OCI-LY1 (cell line): ENCODE data around the gene TARM1.

Source experiments
- EZH2 ChIP-seq: fragments of 200-600 bp; sonication (generic), shearing (Covaris generic); IDR thresholded peaks from 2 replicates; pipeline ENCODE4 v1.8.0; 2017; ENCODE audit warnings: borderline replicate concordance, mixed run types, mild to moderate bottlenecking, antibody characterized with exemption, low read length, moderate library complexity, mixed read lengths
- TF ChIP-seq, protein P1 (sequence below): fragments of 200-600 bp; sonication (generic), shearing (Covaris generic); IDR thresholded peaks from 2 replicates; pipeline ENCODE4 v1.5.1; 2017; ENCODE audit warnings: mild to moderate bottlenecking, antibody characterized with exemption, low read length, moderate library complexity, mixed read lengths

DNA sequence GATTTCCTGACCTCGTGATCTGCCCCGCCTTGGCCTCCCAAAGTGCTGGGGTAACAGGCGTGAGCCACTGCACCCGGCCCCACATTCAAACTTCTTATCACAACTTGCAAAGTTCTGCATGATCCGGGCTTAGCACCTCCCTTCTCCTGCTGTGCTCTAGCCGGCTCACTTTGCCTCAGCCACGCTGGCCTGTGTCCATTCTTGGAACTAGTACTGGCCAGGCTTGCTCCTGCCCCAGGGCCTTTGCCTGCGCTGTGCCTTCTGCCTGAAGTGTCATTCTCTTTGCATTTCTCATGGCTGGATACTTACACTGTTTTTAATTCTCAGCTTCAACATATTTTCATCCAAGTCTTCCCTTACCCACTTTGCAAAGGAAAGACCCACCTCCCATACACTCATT lies 59.8 kb downstream of the TARM1 start:
- TF ChIP-seq, protein P1, sequence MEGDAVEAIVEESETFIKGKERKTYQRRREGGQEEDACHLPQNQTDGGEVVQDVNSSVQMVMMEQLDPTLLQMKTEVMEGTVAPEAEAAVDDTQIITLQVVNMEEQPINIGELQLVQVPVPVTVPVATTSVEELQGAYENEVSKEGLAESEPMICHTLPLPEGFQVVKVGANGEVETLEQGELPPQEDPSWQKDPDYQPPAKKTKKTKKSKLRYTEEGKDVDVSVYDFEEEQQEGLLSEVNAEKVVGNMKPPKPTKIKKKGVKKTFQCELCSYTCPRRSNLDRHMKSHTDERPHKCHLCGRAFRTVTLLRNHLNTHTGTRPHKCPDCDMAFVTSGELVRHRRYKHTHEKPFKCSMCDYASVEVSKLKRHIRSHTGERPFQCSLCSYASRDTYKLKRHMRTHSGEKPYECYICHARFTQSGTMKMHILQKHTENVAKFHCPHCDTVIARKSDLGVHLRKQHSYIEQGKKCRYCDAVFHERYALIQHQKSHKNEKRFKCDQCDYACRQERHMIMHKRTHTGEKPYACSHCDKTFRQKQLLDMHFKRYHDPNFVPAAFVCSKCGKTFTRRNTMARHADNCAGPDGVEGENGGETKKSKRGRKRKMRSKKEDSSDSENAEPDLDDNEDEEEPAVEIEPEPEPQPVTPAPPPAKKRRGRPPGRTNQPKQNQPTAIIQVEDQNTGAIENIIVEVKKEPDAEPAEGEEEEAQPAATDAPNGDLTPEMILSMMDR, result no peak
- no peak for TF ChIP-seq EZH2
